ENCODE results near the gene ABHD13. TPM values are rescaled to one million over a fixed set of nuclear protein-coding genes. Genes with fewer than 3 reads are reported as not detected.

Gene ABHD13
- total and polyA plus RNA-seq, 2 donors from 2014 or later: 4.9 to 9.4 TPM

DNA sequence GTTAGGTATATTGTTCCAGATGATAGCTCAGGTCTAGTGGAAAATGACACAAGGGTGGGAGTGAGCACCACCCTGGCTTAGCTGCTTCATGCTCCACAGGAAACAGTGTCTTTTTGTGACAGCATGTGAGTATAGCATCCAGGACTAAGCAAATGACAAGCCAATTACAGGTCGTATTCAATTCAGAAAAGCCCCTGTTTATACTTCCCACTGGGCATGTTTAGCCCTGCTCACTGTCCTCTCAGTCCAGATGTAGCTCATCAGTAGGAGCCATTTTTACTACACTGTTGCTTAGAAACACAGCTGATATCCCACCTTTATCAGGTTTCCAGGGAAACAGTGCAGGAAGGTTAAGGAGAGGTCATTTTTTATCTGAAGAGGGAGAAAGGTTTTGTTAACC lies 8.0 kb downstream of the ABHD13 start:
- FAIRE-seq (no peak), DNase-seq (peak in 1 of 5 donors; percentile 27)
- TF ChIP-seq, protein P1, sequence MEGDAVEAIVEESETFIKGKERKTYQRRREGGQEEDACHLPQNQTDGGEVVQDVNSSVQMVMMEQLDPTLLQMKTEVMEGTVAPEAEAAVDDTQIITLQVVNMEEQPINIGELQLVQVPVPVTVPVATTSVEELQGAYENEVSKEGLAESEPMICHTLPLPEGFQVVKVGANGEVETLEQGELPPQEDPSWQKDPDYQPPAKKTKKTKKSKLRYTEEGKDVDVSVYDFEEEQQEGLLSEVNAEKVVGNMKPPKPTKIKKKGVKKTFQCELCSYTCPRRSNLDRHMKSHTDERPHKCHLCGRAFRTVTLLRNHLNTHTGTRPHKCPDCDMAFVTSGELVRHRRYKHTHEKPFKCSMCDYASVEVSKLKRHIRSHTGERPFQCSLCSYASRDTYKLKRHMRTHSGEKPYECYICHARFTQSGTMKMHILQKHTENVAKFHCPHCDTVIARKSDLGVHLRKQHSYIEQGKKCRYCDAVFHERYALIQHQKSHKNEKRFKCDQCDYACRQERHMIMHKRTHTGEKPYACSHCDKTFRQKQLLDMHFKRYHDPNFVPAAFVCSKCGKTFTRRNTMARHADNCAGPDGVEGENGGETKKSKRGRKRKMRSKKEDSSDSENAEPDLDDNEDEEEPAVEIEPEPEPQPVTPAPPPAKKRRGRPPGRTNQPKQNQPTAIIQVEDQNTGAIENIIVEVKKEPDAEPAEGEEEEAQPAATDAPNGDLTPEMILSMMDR (IDR thresholded peaks at IDR 0.05; ENCODE audit: borderline replicate concordance, extremely low read depth, insufficient read depth): no peak
- H3K9ac ChIP-seq (ENCODE audit: low read length in 3 of 3): no peak overlapping the region
- no peak overlapping the region for H3K4me3 ChIP-seq (ENCODE audit: low read length in 3 of 3)
- H3K27me3 ChIP-seq (ENCODE audit: control insufficient read depth, insufficient read depth, low read length): no peaks in the 10 kb centered on the region
- no peak overlapping the region for H3K27ac ChIP-seq (ENCODE audit: low read depth in 2 of 2, low read length in 2 of 2)
- intact Hi-C loops (cut with DNase I): no loop called here
- peaks cover 0 to under 1% (median 0%) of the 10 kb centered on the region in 3 donors for H3K4me1 ChIP-seq (ENCODE audit: control insufficient read depth in 2 of 3, insufficient read depth in 2 of 3, low read depth in 1 of 3, low read length in 3 of 3)
- no peaks in the 10 kb centered on the region for H3K9me3 ChIP-seq (ENCODE audit: control insufficient read depth in 2 of 3, insufficient read depth in 1 of 3, low read length in 3 of 3)
- no peaks in the 10 kb centered on the region for H3K36me3 ChIP-seq (ENCODE audit: control insufficient read depth in 2 of 3, insufficient read depth in 3 of 3, low read length in 3 of 3)

DNA sequence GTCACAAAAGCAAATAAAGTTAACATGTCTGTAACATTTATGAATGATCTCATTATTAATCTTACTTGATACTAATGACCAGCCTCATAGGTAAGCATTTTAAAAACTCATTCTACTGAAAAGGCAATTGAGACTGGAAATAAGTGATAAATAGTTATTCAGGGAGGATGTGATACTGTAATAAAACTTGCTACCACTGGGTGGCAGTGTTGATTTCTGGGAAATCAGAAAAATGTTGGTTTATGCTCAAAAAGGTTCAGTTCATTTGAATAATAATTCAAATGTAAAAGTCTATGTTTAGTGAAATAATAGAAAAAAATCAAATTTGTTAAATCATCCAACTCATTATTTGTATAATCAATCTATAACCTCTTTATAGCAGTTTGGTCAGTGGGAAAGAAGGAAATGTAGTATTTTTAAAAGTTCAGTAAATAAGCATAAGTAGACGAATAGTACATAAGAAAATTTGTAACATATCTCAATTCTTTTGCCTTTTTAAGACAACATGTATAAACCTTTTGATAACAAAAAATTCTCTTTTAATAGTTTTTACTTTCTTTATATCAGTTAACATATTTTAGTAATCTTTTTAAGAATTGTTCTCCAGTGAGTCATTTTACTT lies 9.6 kb downstream of the ABHD13 start:
- H3K4me3 ChIP-seq (ENCODE audit: low read length in 3 of 3): no peak overlapping the region
- TF ChIP-seq, protein P1 (IDR thresholded peaks at IDR 0.05; ENCODE audit: borderline replicate concordance, extremely low read depth, insufficient read depth): peak; percentile 60
- intact Hi-C loops (cut with DNase I): no loop called here
- H3K27ac ChIP-seq (ENCODE audit: low read depth in 2 of 2, low read length in 2 of 2): no peak overlapping the region
- H3K9me3 ChIP-seq (ENCODE audit: control insufficient read depth in 2 of 3, insufficient read depth in 1 of 3, low read length in 3 of 3): no peaks in the 10 kb centered on the region
- no peaks in the 10 kb centered on the region for H3K36me3 ChIP-seq (ENCODE audit: control insufficient read depth in 2 of 3, insufficient read depth in 3 of 3, low read length in 3 of 3)
- no peaks in the 10 kb centered on the region for H3K27me3 ChIP-seq (ENCODE audit: control insufficient read depth, insufficient read depth, low read length)
- FAIRE-seq: peak; percentile 97
- DNase-seq: peak in 2 of 5 donors; percentile 39 to 43
- no peak overlapping the region for H3K9ac ChIP-seq (ENCODE audit: low read length in 3 of 3)
- no peaks in the 10 kb centered on the region for H3K4me1 ChIP-seq (ENCODE audit: control insufficient read depth in 2 of 3, insufficient read depth in 2 of 3, low read depth in 1 of 3, low read length in 3 of 3)

DNA sequence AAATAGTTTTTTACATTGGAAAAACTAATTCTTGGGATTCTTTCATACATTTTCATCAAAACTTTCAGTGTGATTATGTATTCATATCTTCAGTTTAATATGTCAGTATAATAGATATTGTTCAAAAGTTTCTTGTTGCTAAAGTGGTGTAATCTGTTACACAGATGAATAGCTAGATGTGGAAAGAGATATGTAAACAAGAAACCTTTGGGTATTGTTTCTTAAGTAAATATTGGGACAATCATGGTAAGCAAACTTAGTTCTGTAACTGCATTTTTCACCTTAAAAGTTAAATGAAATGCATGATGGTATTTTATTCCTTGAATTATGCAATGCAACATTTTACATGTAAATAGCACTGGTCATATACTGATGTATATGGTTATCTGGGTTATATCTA lies 12.2 kb downstream of the ABHD13 start:
- intact Hi-C loops (cut with DNase I): loop anchor here (10.0 kb wide), 1 partner anchor 664 kb away; no protein-coding TSS in a partner anchor
- no peak for DNase-seq

More for the DNA sequence above, 12.2 kb downstream of the ABHD13 start:
- no peak for FAIRE-seq
- H3K4me3 ChIP-seq (ENCODE audit: low read length in 3 of 3): no peak overlapping the region
- H3K36me3 ChIP-seq (ENCODE audit: control insufficient read depth in 2 of 3, insufficient read depth in 3 of 3, low read length in 3 of 3): no peaks in the 10 kb centered on the region
- H3K27ac ChIP-seq (ENCODE audit: low read depth in 2 of 2, low read length in 2 of 2): no peak overlapping the region
- H3K4me1 ChIP-seq (ENCODE audit: control insufficient read depth in 2 of 3, insufficient read depth in 2 of 3, low read depth in 1 of 3, low read length in 3 of 3): no peaks in the 10 kb centered on the region
- no peaks in the 10 kb centered on the region for H3K27me3 ChIP-seq (ENCODE audit: control insufficient read depth, insufficient read depth, low read length)
- TF ChIP-seq, protein P1 (IDR thresholded peaks at IDR 0.05; ENCODE audit: borderline replicate concordance, extremely low read depth, insufficient read depth): no peak
- no peaks in the 10 kb centered on the region for H3K9me3 ChIP-seq (ENCODE audit: control insufficient read depth in 2 of 3, insufficient read depth in 1 of 3, low read length in 3 of 3)
- H3K9ac ChIP-seq (ENCODE audit: low read length in 3 of 3): no peak overlapping the region
